Spleen (tissue), 11 donors: ENCODE measurements around the gene PTPRE. TPM values are rescaled to one million over a fixed set of nuclear protein-coding genes. Genes with fewer than 3 reads are reported as not detected.

Experiments used
- DNase-seq: peaks from one replicate; pipeline ENCODE4 v3.0.0-alpha.2; 2020
- H3K27ac ChIP-seq, 8 donors: fragments of 200-600 bp; sonication (generic) in 7 of 8; 1 replicate in 4 of 8; 2 replicates in 4 of 8; pipeline versions ENCODE4 v1.5.0 to v1.8.0; 2016 to 2021; ENCODE audit warnings: inconsistent platforms in 4 of 8, mild to moderate bottlenecking in 4 of 8, moderate library complexity in 1 of 8
- H3K27me3 ChIP-seq, 7 donors: fragments of 200-600 bp; sonication (generic) in 6 of 7; replicated peaks in 1 of 7; 1 replicate in 4 of 7; 2 replicates in 3 of 7; pipeline versions ENCODE4 v1.5.0 to v1.8.0; 2016 to 2021; ENCODE audit warnings: inconsistent platforms in 3 of 7, mild to moderate bottlenecking in 1 of 7
- H3K36me3 ChIP-seq, 6 donors: fragments of 200-600 bp; sonication (generic) in 5 of 6; 1 replicate in 4 of 6; 2 replicates in 2 of 6; pipeline versions ENCODE4 v1.5.0 to v1.8.0; 2016 to 2021; ENCODE audit warnings: inconsistent platforms in 2 of 6
- H3K4me1 ChIP-seq, 6 donors: fragments of 200-600 bp; sonication (generic) in 5 of 6; 1 replicate in 3 of 6; 2 replicates in 3 of 6; pipeline versions ENCODE4 v1.5.0 to v1.8.0; 2016 to 2021; ENCODE audit warnings: inconsistent platforms in 3 of 6
- H3K4me3 ChIP-seq, 8 donors: fragments of 200-600 bp; sonication (generic) in 7 of 8; 1 replicate in 4 of 8; 2 replicates in 4 of 8; pipeline versions ENCODE4 v1.5.0 to v1.8.0; 2016 to 2021; ENCODE audit warnings: inconsistent platforms in 4 of 8, mild to moderate bottlenecking in 4 of 8, moderate library complexity in 2 of 8
- H3K9me3 ChIP-seq, 8 donors: fragments of 200-600 bp; sonication (generic) in 7 of 8; 1 replicate in 4 of 8; 2 replicates in 4 of 8; pipeline versions ENCODE4 v1.5.0 to v1.8.0; 2016 to 2021; ENCODE audit warnings: inconsistent platforms in 4 of 8
- POLR2A ChIP-seq, 3 donors: fragments of 450-650 bp; IDR thresholded peaks; one replicate each; pipeline ENCODE4 v1.5.1; 2017; ENCODE audit warnings: antibody characterized with exemption in 3 of 3, mild to moderate bottlenecking in 1 of 3
- POLR2AphosphoS5 ChIP-seq, 3 donors: sonication (generic); formaldehyde crosslinking; IDR thresholded peaks; one replicate each; pipeline ENCODE4 v1.5.1; 2017; ENCODE audit warnings: antibody characterized with exemption in 3 of 3
- WGBS, 5 donors: extraction: QIAGEN DNeasy Blood & Tissue Kit in 3 of 5; methylation state at CpG; one replicate each; pipeline versions ENCODE4 v1.1.5 to v1.1.7; 2013 to 2018; 5-methylcytosine and 5-hydroxymethylcytosine counted together
- intact Hi-C: fragments of 100-400 bp; cut with DNase I; formaldehyde crosslinking; loops from one replicate; pipeline ENCODE4 v1.15.0; 2023; ENCODE audit warnings: low total_unique reads
- polyA plus RNA-seq, 3 donors: library from polyadenylated mRNA; stranded (reverse); fragments of 200-250 nt; gene quantifications; one replicate each; pipeline ENCODE4 v1.2.1, GENCODE V29; 2013
- total RNA-seq, 7 donors: library from RNA; depleted of rRNA in 3 of 7; stranded (reverse); fragments of >200 nt in 3 of 7; fragmentation: NEBNext Ultra II Directional in 4 of 7; extraction: Animal tissue kit (Norgen Biotek cat#: 25700) in 4 of 7; gene quantifications; one replicate each; pipeline versions ENCODE4 v1.1.0 to v1.2.1, GENCODE V29; 2016 to 2021
- TF ChIP-seq, protein P1 (sequence below), 11 experiments: fragments of 200-600 bp in 7 of 11; fragments of 450-650 bp in 4 of 11; sonication (generic) in 4 of 11; IDR thresholded peaks in 8 of 11; conservative IDR thresholded peaks in 3 of 11; 1 replicate in 7 of 11; 2 replicates in 4 of 11; pipeline versions ENCODE4 v1.4.0 to v1.8.0; 2016 to 2021; ENCODE audit warnings: antibody characterized with exemption in 11 of 11, inconsistent platforms in 4 of 11, mild to moderate bottlenecking in 1 of 11
- donor health status: healthy with polysubstance abuse.
- donor health status: DM: no; HTN: no; CAD: no; lungs with moderate emphysema.
- donor health status: DM: no; HTN: no; CAD: no.
- donor health status: Bipolar disorder and iron deficiency.
- donor health status: healthy.
- donor health status: DM: no; HTN: no; CAD: no.
- donor health status: DM: yes; HTN: yes; CAD: no.

Gene PTPRE
- total and polyA plus RNA-seq, 10 donors, result 6.2 to 133 (median 70.2) TPM

DNA sequence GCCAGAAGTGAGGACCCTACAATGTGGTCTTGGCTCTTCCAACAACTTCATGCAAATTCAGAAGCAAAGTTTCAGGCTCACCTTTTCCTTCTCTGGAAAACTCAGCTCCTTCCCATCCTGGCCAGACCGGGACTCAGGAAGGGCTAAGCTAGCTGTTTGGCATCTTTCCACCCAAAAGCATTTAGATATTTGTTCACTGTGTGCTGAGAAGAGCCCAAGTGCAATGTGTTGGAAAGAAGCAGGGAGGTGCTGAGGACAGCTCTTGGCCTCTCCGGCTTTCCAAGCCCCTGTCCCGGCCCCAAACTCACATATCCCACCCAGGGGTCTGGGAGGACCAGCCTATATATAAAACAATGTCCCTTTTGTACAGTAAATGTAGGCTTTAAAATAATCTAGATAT lies 174.8 kb downstream of the PTPRE start:
- no peak for DNase-seq
- TF ChIP-seq POLR2A (IDR thresholded peaks at IDR 0.05), result no peak
- TF ChIP-seq POLR2AphosphoS5 (IDR thresholded peaks at IDR 0.05), result no peak
- WGBS, 5 donors, result 64 to 88% (median 85%) methylated on average over 3 of the region's 3 CpGs
- Histone ChIP-seq H3K36me3 (peaks cover 12 to 89% (median 77%) of the 10 kb centered on the region in 6 donors), H3K9me3 (no peaks in the 10 kb centered on the region), H3K4me1 (no peaks in the 10 kb centered on the region), H3K27ac (no peak overlapping the region), H3K4me3 (no peak overlapping the region), H3K27me3 (no peaks in the 10 kb centered on the region)
- intact Hi-C loops, result loop anchor here (10.0 kb wide), 1 partner anchor 73 kb away; no protein-coding TSS in a partner anchor

DNA sequence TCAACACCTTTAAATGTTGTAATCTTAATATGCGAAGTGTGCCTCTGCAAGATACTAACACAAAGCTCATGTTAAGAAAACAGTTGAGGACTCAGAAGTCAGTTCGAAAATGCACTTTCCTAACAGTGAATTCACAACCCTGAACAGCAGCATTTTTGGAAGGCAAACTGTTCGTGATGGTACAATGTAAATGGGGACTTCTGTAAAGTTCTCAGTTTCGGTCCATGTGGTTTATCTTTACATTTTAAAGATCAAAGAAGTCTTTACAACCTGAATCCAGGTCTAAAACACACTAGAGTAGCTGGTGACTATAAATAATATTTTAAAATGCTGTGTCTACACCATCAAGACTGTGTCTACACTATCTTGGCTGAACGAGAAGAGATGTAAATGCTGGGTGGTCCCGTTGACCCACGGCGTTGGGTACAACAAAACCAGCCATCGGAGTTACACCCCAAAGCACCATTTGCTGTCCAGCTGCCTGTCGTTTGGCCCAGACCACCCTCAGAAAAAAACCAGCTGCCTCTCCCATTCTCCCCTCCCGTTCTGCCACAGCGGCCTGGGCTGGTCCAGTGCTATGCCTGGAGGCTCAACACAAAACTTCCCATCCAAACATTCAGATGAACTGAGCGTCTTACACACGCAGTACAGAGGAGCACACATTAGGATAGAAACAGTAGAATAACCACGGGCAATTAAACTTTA lies 176.4 kb downstream of the PTPRE start:
- intact Hi-C loops, result loop anchor here (10.0 kb wide), 1 partner anchor 71 kb away; no protein-coding TSS in a partner anchor
- H3K36me3 ChIP-seq, result peaks cover 0 to 72% (median 61%) of the 10 kb centered on the region in 6 donors
- 88 to 96% (median 89%) methylated on average over 15 of the region's 15 CpGs for WGBS, 5 donors

DNA sequence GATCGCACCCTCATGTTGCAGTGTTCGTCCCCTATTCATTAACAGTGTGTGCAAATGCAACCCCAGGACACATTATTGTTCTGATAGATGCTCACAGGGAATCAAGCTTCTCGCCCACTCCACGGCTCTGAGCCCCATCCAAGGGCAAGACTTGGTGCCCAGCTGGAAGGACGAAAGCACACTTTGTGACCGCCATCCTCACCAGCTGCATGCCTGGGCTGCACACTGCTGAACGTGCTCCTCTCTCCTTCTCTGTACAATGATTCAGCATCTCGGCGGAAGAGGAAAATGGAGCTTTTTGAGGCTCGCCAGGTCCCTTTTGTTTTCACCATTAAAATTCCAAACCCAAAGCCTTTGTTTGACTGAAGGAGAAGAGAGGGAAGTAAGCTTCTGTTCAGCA lies 177.5 kb downstream of the PTPRE start:
- H3K27ac ChIP-seq, result no peak overlapping the region
- 92 to 96% (median 94%) methylated on average over 10 of the region's 10 CpGs for WGBS, 5 donors
- peaks cover 0 to 1% (median 0%) of the 10 kb centered on the region in 7 donors for H3K27me3 ChIP-seq
- no peak overlapping the region for H3K4me3 ChIP-seq
- peaks cover 0 to 62% (median 52%) of the 10 kb centered on the region in 6 donors for H3K36me3 ChIP-seq
- no peaks in the 10 kb centered on the region for H3K4me1 ChIP-seq
- TF ChIP-seq POLR2A (IDR thresholded peaks at IDR 0.05) (no peak), POLR2AphosphoS5 (IDR thresholded peaks at IDR 0.05) (peak in 1 of 3 donors; percentile 16)
- DNase-seq, result no peak
- no peaks in the 10 kb centered on the region for H3K9me3 ChIP-seq
- intact Hi-C loops, result loop anchor here (10.0 kb wide), 1 partner anchor 70 kb away; no protein-coding TSS in a partner anchor

More for the DNA sequence above, 176.4 kb downstream of the PTPRE start:
- H3K4me3 ChIP-seq, result no peak overlapping the region
- no peak for DNase-seq
- no peak overlapping the region for H3K27ac ChIP-seq
- no peaks in the 10 kb centered on the region for H3K4me1 ChIP-seq
- H3K9me3 ChIP-seq, result no peaks in the 10 kb centered on the region
- TF ChIP-seq POLR2A (IDR thresholded peaks at IDR 0.05), result no peak
- TF ChIP-seq, protein P1, sequence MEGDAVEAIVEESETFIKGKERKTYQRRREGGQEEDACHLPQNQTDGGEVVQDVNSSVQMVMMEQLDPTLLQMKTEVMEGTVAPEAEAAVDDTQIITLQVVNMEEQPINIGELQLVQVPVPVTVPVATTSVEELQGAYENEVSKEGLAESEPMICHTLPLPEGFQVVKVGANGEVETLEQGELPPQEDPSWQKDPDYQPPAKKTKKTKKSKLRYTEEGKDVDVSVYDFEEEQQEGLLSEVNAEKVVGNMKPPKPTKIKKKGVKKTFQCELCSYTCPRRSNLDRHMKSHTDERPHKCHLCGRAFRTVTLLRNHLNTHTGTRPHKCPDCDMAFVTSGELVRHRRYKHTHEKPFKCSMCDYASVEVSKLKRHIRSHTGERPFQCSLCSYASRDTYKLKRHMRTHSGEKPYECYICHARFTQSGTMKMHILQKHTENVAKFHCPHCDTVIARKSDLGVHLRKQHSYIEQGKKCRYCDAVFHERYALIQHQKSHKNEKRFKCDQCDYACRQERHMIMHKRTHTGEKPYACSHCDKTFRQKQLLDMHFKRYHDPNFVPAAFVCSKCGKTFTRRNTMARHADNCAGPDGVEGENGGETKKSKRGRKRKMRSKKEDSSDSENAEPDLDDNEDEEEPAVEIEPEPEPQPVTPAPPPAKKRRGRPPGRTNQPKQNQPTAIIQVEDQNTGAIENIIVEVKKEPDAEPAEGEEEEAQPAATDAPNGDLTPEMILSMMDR (IDR thresholded peaks at IDR 0.05 in 8 of 11, conservative IDR thresholded peaks at IDR 0.05 in 3 of 11), result no peak
- H3K27me3 ChIP-seq, result no peaks in the 10 kb centered on the region

DNA sequence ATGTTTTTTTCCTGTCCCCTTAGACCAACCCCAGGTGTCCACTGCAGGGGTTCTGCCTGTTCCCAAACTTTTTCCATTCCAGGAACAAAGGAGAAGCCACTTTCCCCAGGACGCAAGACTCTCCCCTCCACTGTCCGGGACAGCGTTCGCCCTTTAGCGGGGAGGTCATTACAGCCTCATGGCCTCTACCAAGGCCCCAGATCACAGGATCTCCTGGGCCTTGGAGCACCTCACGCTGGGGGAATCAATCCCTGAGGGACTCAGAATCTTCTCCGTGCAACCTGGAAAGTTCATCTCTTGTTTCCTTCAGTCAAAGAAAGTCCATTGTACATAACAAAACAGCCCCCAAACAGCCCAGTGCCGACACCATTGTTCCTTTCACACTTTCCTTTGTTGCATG lies 178.1 kb downstream of the PTPRE start:
- Histone ChIP-seq H3K27me3 (peaks cover 0 to 3% (median 0%) of the 10 kb centered on the region in 7 donors), H3K4me1 (no peaks in the 10 kb centered on the region), H3K36me3 (peaks cover 0 to 56% (median 46%) of the 10 kb centered on the region in 6 donors), H3K9me3 (no peaks in the 10 kb centered on the region), H3K4me3 (no peak overlapping the region), H3K27ac (no peak overlapping the region)
- no peak for DNase-seq
- intact Hi-C loops, result loop anchor here (10.0 kb wide), 1 partner anchor 70 kb away; no protein-coding TSS in a partner anchor
- 89 to 96% (median 95%) methylated on average over 8 of the region's 8 CpGs for WGBS, 5 donors
- TF ChIP-seq POLR2A (IDR thresholded peaks at IDR 0.05) (no peak), POLR2AphosphoS5 (IDR thresholded peaks at IDR 0.05) (no peak)
- TF ChIP-seq, protein P1 (IDR thresholded peaks at IDR 0.05 in 8 of 11, conservative IDR thresholded peaks at IDR 0.05 in 3 of 11), result no peak
